ENCODE data around the gene ERBB3.

DNA sequence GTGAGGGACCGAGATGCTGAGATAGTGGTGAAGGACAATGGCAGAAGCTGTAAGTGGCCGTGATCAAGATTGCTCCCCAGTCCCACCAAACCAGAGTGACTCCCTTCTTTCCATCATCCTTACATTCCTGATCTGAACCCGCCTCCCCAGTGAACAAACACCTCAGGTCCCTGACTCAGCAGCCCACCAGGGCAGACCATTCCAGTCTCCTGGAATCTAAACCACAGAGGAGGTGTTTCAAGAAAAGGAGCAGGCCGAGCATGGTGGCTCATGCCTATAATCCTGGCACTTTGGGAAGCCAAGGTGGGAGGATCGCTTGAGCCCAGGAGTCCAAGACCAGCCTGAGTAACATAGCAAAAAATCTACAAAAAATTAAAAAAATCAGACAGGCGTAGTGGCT, 6.6 kb downstream of the ERBB3 start:
- TF ChIP-seq, protein P1, sequence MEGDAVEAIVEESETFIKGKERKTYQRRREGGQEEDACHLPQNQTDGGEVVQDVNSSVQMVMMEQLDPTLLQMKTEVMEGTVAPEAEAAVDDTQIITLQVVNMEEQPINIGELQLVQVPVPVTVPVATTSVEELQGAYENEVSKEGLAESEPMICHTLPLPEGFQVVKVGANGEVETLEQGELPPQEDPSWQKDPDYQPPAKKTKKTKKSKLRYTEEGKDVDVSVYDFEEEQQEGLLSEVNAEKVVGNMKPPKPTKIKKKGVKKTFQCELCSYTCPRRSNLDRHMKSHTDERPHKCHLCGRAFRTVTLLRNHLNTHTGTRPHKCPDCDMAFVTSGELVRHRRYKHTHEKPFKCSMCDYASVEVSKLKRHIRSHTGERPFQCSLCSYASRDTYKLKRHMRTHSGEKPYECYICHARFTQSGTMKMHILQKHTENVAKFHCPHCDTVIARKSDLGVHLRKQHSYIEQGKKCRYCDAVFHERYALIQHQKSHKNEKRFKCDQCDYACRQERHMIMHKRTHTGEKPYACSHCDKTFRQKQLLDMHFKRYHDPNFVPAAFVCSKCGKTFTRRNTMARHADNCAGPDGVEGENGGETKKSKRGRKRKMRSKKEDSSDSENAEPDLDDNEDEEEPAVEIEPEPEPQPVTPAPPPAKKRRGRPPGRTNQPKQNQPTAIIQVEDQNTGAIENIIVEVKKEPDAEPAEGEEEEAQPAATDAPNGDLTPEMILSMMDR (IDR thresholded peaks at IDR 0.05), result no peak
- TF ChIP-seq IRF2 (CRISPR knock-in tag; IDR thresholded peaks at IDR 0.05; ENCODE audit: borderline replicate concordance, low read depth) (no peak), ZNF219 (CRISPR knock-in tag; IDR thresholded peaks at IDR 0.05; ENCODE audit: borderline replicate concordance) (no peak), ZNF232 (CRISPR knock-in tag; IDR thresholded peaks at IDR 0.05) (no peak), JUN (CRISPR knock-in tag; IDR thresholded peaks at IDR 0.05) (no peak)
- TF ChIP-seq, protein P2, sequence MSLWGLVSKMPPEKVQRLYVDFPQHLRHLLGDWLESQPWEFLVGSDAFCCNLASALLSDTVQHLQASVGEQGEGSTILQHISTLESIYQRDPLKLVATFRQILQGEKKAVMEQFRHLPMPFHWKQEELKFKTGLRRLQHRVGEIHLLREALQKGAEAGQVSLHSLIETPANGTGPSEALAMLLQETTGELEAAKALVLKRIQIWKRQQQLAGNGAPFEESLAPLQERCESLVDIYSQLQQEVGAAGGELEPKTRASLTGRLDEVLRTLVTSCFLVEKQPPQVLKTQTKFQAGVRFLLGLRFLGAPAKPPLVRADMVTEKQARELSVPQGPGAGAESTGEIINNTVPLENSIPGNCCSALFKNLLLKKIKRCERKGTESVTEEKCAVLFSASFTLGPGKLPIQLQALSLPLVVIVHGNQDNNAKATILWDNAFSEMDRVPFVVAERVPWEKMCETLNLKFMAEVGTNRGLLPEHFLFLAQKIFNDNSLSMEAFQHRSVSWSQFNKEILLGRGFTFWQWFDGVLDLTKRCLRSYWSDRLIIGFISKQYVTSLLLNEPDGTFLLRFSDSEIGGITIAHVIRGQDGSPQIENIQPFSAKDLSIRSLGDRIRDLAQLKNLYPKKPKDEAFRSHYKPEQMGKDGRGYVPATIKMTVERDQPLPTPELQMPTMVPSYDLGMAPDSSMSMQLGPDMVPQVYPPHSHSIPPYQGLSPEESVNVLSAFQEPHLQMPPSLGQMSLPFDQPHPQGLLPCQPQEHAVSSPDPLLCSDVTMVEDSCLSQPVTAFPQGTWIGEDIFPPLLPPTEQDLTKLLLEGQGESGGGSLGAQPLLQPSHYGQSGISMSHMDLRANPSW (CRISPR knock-in tag; conservative IDR thresholded peaks at IDR 0.05; ENCODE audit: low read depth), result no peak
- TF ChIP-seq, protein P3, sequence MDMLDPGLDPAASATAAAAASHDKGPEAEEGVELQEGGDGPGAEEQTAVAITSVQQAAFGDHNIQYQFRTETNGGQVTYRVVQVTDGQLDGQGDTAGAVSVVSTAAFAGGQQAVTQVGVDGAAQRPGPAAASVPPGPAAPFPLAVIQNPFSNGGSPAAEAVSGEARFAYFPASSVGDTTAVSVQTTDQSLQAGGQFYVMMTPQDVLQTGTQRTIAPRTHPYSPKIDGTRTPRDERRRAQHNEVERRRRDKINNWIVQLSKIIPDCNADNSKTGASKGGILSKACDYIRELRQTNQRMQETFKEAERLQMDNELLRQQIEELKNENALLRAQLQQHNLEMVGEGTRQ (CRISPR knock-in tag; IDR thresholded peaks at IDR 0.05), result no peak
- TF ChIP-seq, protein P4, sequence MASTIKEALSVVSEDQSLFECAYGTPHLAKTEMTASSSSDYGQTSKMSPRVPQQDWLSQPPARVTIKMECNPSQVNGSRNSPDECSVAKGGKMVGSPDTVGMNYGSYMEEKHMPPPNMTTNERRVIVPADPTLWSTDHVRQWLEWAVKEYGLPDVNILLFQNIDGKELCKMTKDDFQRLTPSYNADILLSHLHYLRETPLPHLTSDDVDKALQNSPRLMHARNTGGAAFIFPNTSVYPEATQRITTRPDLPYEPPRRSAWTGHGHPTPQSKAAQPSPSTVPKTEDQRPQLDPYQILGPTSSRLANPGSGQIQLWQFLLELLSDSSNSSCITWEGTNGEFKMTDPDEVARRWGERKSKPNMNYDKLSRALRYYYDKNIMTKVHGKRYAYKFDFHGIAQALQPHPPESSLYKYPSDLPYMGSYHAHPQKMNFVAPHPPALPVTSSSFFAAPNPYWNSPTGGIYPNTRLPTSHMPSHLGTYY (CRISPR knock-in tag; IDR thresholded peaks at IDR 0.05), result no peak
